ENCODE data around the gene SCLT1. TPM values are rescaled to one million over a fixed set of nuclear protein-coding genes. Genes with fewer than 3 reads are reported as not detected.

SCLT1 gene
- total RNA-seq, 1 experiment from 2014 or later = 15.2 TPM

DNA sequence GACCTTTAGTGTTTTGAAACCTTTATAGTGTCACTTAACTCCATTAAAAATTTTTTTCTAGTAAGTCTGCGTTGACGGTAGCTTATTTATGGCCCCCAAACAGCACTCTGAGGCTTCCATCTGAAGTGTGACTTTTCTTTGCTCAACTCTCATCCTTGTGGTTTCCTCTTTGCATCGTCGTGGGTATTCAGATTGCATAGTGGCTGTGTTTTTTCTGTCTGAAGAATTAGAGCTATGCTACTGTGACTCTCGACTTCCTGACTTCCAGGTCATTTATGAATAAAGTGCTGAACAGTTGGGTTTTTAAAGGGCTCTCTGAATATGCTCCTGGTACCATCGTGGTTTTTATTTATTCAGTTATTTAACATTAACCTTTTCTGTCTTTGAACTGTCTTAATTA lies 238.9 kb downstream of the SCLT1 start:
- Histone ChIP-seq H3K4me3 (ENCODE audit: low read length) (no peak overlapping the region), H3K36me3 (ENCODE audit: low read depth, low read length) (peaks cover 7% of the 10 kb centered on the region), H3K79me2 (ENCODE audit: low read length) (no peaks in the 10 kb centered on the region), H2AFZ (ENCODE audit: low read length) (no peak overlapping the region), H3K4me1 (ENCODE audit: insufficient read depth, low read length) (no peaks in the 10 kb centered on the region), H3K27me3 (ENCODE audit: low read length) (no peaks in the 10 kb centered on the region), H3K27ac (ENCODE audit: low read length) (no peak overlapping the region), H3K9me2 (replicated peaks; ENCODE audit: low read length) (no peaks in the 10 kb centered on the region), H3F3A (ENCODE audit: low read length, unreplicated experiment) (no peaks in the 10 kb centered on the region), H3K9ac (ENCODE audit: low read length) (no peak overlapping the region), H3K4me2 (ENCODE audit: low read length) (no peak overlapping the region), H4K20me1 (ENCODE audit: low read length) (no peaks in the 10 kb centered on the region), H3K9me3 (ENCODE audit: low read length) (no peaks in the 10 kb centered on the region)
- no peak for DNase-seq
- no peak for ATAC-seq
- BruUV-seq (replicated peaks) = no TSS peak
- ChIA-PET POLR2A (ENCODE audit: unreplicated experiment) (no interaction called here), CTCF (no interaction called here)
- TF ChIP-seq, protein P1, sequence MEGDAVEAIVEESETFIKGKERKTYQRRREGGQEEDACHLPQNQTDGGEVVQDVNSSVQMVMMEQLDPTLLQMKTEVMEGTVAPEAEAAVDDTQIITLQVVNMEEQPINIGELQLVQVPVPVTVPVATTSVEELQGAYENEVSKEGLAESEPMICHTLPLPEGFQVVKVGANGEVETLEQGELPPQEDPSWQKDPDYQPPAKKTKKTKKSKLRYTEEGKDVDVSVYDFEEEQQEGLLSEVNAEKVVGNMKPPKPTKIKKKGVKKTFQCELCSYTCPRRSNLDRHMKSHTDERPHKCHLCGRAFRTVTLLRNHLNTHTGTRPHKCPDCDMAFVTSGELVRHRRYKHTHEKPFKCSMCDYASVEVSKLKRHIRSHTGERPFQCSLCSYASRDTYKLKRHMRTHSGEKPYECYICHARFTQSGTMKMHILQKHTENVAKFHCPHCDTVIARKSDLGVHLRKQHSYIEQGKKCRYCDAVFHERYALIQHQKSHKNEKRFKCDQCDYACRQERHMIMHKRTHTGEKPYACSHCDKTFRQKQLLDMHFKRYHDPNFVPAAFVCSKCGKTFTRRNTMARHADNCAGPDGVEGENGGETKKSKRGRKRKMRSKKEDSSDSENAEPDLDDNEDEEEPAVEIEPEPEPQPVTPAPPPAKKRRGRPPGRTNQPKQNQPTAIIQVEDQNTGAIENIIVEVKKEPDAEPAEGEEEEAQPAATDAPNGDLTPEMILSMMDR (conservative IDR thresholded peaks at IDR 0.05; ENCODE audit: low read depth, low read length) = no peak
- TF ChIP-seq EZH2phosphoT487 (IDR thresholded peaks at IDR 0.05; ENCODE audit: borderline replicate concordance, low read length) = no peak
- TF ChIP-seq EZH2 (IDR thresholded peaks at IDR 0.05; ENCODE audit: low read length, unreplicated experiment) = no peak
- intact Hi-C loops (cut with micrococcal nuclease) = no loop called here

DNA sequence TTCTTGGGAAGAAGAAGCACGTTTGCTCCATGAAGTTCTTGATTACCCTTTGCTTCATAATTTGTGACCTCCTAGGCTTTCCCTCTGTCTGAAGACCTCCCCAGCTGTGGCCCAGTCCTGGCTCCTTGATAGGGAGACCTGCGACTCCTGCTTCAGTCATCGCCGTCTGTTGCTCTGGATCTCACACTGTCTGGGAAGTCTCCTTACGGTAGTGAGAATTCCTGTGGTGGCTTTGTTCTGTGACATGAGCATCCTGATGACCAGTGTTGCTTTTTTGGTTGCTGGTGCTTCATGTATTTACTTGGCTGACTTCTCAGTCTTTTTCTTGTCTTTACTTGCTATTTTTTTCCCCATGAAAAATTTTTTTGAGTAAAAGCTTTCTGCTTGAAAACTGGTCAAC lies 239.6 kb downstream of the SCLT1 start:
- H3F3A ChIP-seq (ENCODE audit: low read length, unreplicated experiment) = no peaks in the 10 kb centered on the region
- H3K27me3 ChIP-seq (ENCODE audit: low read length) = no peaks in the 10 kb centered on the region
- H3K9me3 ChIP-seq (ENCODE audit: low read length) = no peaks in the 10 kb centered on the region
- ChIA-PET CTCF (no interaction called here), POLR2A (ENCODE audit: unreplicated experiment) (no interaction called here)
- no peaks in the 10 kb centered on the region for H3K9me2 ChIP-seq (replicated peaks; ENCODE audit: low read length)
- DNase-seq (no peak), ATAC-seq (no peak)
- no peak overlapping the region for H2AFZ ChIP-seq (ENCODE audit: low read length)
- TF ChIP-seq EZH2phosphoT487 (IDR thresholded peaks at IDR 0.05; ENCODE audit: borderline replicate concordance, low read length) (no peak), EZH2 (IDR thresholded peaks at IDR 0.05; ENCODE audit: low read length, unreplicated experiment) (no peak)
- TF ChIP-seq, protein P1 (conservative IDR thresholded peaks at IDR 0.05; ENCODE audit: low read depth, low read length) = no peak
- no peaks in the 10 kb centered on the region for H3K79me2 ChIP-seq (ENCODE audit: low read length)
- H3K4me2 ChIP-seq (ENCODE audit: low read length) = no peak overlapping the region
- no peaks in the 10 kb centered on the region for H4K20me1 ChIP-seq (ENCODE audit: low read length)
- H3K27ac ChIP-seq (ENCODE audit: low read length) = no peak overlapping the region
- H3K4me3 ChIP-seq (ENCODE audit: low read length) = no peak overlapping the region
- H3K4me1 ChIP-seq (ENCODE audit: insufficient read depth, low read length) = no peaks in the 10 kb centered on the region
- H3K36me3 ChIP-seq (ENCODE audit: low read depth, low read length) = peaks cover 11% of the 10 kb centered on the region
- no peak overlapping the region for H3K9ac ChIP-seq (ENCODE audit: low read length)
- intact Hi-C loops (cut with micrococcal nuclease) = no loop called here
- no TSS peak for BruUV-seq (replicated peaks)

DNA sequence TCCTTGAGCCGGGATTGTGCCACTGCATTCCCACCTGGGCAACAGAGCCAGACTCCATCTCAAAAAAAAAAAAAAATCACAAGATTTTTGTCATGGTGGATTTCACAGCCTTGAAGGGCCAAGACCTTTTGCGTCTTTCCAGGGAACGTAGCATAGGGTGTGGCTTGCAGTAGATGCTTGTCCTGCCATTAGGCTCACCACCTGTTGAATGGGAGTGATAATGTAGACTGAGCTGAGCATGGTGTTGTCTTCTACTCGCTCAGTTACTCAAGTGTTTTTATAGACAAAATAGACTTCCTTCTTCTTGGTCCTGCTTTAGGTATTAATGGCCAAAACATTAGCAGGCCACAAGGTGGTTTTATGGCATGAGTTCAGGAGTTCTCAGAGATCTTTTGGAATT lies 243.1 kb downstream of the SCLT1 start:
- TF ChIP-seq, protein P1 (conservative IDR thresholded peaks at IDR 0.05; ENCODE audit: low read depth, low read length) = no peak
- intact Hi-C loops (cut with micrococcal nuclease) = no loop called here
- Histone ChIP-seq H3K36me3 (ENCODE audit: low read depth, low read length) (peaks cover 8% of the 10 kb centered on the region), H3K4me1 (ENCODE audit: insufficient read depth, low read length) (no peaks in the 10 kb centered on the region), H4K20me1 (ENCODE audit: low read length) (no peaks in the 10 kb centered on the region), H3K4me2 (ENCODE audit: low read length) (no peak overlapping the region), H3F3A (ENCODE audit: low read length, unreplicated experiment) (no peaks in the 10 kb centered on the region), H3K27me3 (ENCODE audit: low read length) (no peaks in the 10 kb centered on the region), H3K9ac (ENCODE audit: low read length) (no peak overlapping the region), H3K27ac (ENCODE audit: low read length) (no peak overlapping the region), H3K4me3 (ENCODE audit: low read length) (no peak overlapping the region), H3K79me2 (ENCODE audit: low read length) (no peaks in the 10 kb centered on the region), H2AFZ (ENCODE audit: low read length) (no peak overlapping the region), H3K9me3 (ENCODE audit: low read length) (no peaks in the 10 kb centered on the region), H3K9me2 (replicated peaks; ENCODE audit: low read length) (no peaks in the 10 kb centered on the region)
- BruUV-seq (replicated peaks) = no TSS peak
- DNase-seq = no peak
- ChIA-PET CTCF (no interaction called here), POLR2A (ENCODE audit: unreplicated experiment) (no interaction called here)
- ATAC-seq = no peak

All from PC-3 (cell line).